Activated B cell treated with CpG ODN at 0.5 μM for 24 hours (primary cell): Measurements from ENCODE around the gene FMN1. TPM values are rescaled to one million over a fixed set of nuclear protein-coding genes. Genes with fewer than 3 reads are reported as not detected.

Experiments
- ATAC-seq: fragments of 200-7000 bp; cut with Tn5 transposase; one replicate; pipeline ENCODE4 v1.10.0; 2021; ENCODE audit warnings: low read depth, mild to moderate bottlenecking, moderate library complexity
- CTCF ChIA-PET: fragments of 350-600 bp; sonication (Branson Sonifier 250); formaldehyde crosslinking; loops from one replicate; lab custom pipeline; 2021; ENCODE audit warnings: antibody characterized with exemption; lab: Charles Lee
- POLR2A ChIA-PET: fragments of 350-600 bp; sonication (Branson Sonifier 250); formaldehyde crosslinking; loops from one replicate; lab custom pipeline; 2021; ENCODE audit warnings: antibody characterized with exemption; lab: Charles Lee
- DNase-seq: peaks from one replicate; pipeline ENCODE4 v3.0.0; 2022
- H3K27ac Mint-ChIP-seq: one replicate; pipeline ENCODE4 v1.8.0; 2020; ENCODE audit warnings: mixed read lengths
- H3K27me3 Mint-ChIP-seq: one replicate; pipeline ENCODE4 v1.8.0; 2021; ENCODE audit warnings: mixed read lengths
- H3K36me3 Mint-ChIP-seq: one replicate; pipeline ENCODE4 v1.8.0; 2021; ENCODE audit warnings: low read depth, mixed read lengths
- H3K4me1 Mint-ChIP-seq: one replicate; pipeline ENCODE4 v1.8.0; 2021; ENCODE audit warnings: mixed read lengths
- H3K4me3 Mint-ChIP-seq: one replicate; pipeline ENCODE4 v1.8.0; 2020; ENCODE audit warnings: mild to moderate bottlenecking, mixed read lengths
- H3K9me3 Mint-ChIP-seq: one replicate; pipeline ENCODE4 v1.8.0; 2020; ENCODE audit warnings: mixed read lengths
- CTCF ChIP-seq: fragments of 200-600 bp; IDR thresholded peaks from one replicate; pipeline ENCODE4 v1.8.0; 2022; ENCODE audit warnings: antibody characterized with exemption, mild to moderate bottlenecking
- intact Hi-C: fragments of 100-400 bp; cut with micrococcal nuclease; formaldehyde crosslinking; loops from one replicate; pipeline ENCODE4 v1.15.1; 2024
- total RNA-seq: library from RNA; stranded (reverse); gene quantifications from 2 replicates; pipeline ENCODE4 v1.2.3, GENCODE V29; 2022

FMN1 gene
- total RNA-seq, 1 donor from 2014 or later, result 0.80 TPM

- peaks cover 4% of the 10 kb centered on the region for H3K9me3 Mint-ChIP-seq
- CTCF ChIA-PET, result interaction anchor here (1.5 kb wide), 1 partner anchor 101 kb away, joined by 5 read pairs; no protein-coding TSS in a partner anchor
- DNase-seq (no peak), ATAC-seq (no peak)
- no peaks in the 10 kb centered on the region for H3K4me1 Mint-ChIP-seq
- intact Hi-C loops, result no loop called here
- H3K27ac Mint-ChIP-seq, result no peak overlapping the region
- POLR2A ChIA-PET, result no interaction called here
- peaks cover 4% of the 10 kb centered on the region for H3K27me3 Mint-ChIP-seq
- no peaks in the 10 kb centered on the region for H3K36me3 Mint-ChIP-seq
- H3K4me3 Mint-ChIP-seq, result no peak overlapping the region
- no peak for TF ChIP-seq CTCF
Observed at GRCh38 chr15:32944431-32944830, 250.1 kb downstream of the FMN1 start.

- Mint-ChIP-seq H3K27ac (no peak overlapping the region), H3K27me3 (peaks cover 10% of the 10 kb centered on the region), H3K36me3 (no peaks in the 10 kb centered on the region), H3K9me3 (no peaks in the 10 kb centered on the region), H3K4me1 (no peaks in the 10 kb centered on the region), H3K4me3 (no peak overlapping the region)
- ATAC-seq (no peak), DNase-seq (no peak)
- TF ChIP-seq CTCF, result no peak
- intact Hi-C loops, result no loop called here
- ChIA-PET CTCF (no interaction called here), POLR2A (no interaction called here)
Observed at GRCh38 chr15:32943711-32944110, 250.8 kb downstream of the FMN1 start.

- Mint-ChIP-seq H3K9me3 (no peaks in the 10 kb centered on the region), H3K36me3 (no peaks in the 10 kb centered on the region), H3K4me1 (no peaks in the 10 kb centered on the region), H3K4me3 (no peak overlapping the region), H3K27me3 (peaks cover 14% of the 10 kb centered on the region), H3K27ac (no peak overlapping the region)
- POLR2A ChIA-PET, result no interaction called here
- CTCF ChIA-PET, result interaction anchor here (1.4 kb wide), 1 partner anchor 13 kb away, joined by 3 read pairs; no protein-coding TSS in a partner anchor
- no peak for TF ChIP-seq CTCF
- intact Hi-C loops, result no loop called here
- no peak for ATAC-seq
- no peak for DNase-seq
Observed at GRCh38 chr15:32942401-32942841, 252.1 kb downstream of the FMN1 start.

GRCh38 chr15:32941823-32942222 is 252.7 kb downstream of the FMN1 start:
- POLR2A ChIA-PET, result no interaction called here
- CTCF ChIA-PET, result interaction anchor here (1.1 to 1.4 kb wide), 2 partner anchors 13 to 91 kb away, joined by 3 read pairs; no protein-coding TSS in a partner anchor
- H3K4me1 Mint-ChIP-seq, result no peaks in the 10 kb centered on the region

GRCh38 chr15:32936976-32937375 is 257.5 kb downstream of the FMN1 start:
- no peak for TF ChIP-seq CTCF
- Mint-ChIP-seq H3K27ac (no peak overlapping the region), H3K4me1 (peaks cover 2% of the 10 kb centered on the region), H3K36me3 (no peaks in the 10 kb centered on the region), H3K27me3 (peaks cover 25% of the 10 kb centered on the region), H3K4me3 (no peak overlapping the region), H3K9me3 (peaks cover 4% of the 10 kb centered on the region)
- ATAC-seq (no peak), DNase-seq (no peak)
- ChIA-PET CTCF (interaction anchor here (0.6 to 2.5 kb wide), 26 partner anchors 9 to 764 kb away, joined by 3 to 84 read pairs (median 5); no protein-coding TSS in a partner anchor), POLR2A (no interaction called here)
- intact Hi-C loops, result loop anchor here (5.0 kb wide), 3 partner anchors 40 to 275 kb away; no protein-coding TSS in a partner anchor

More at GRCh38 chr15:32941823-32942222, 252.7 kb downstream of the FMN1 start:
- intact Hi-C loops, result no loop called here
- ATAC-seq (no peak), DNase-seq (no peak)
- Mint-ChIP-seq H3K9me3 (no peaks in the 10 kb centered on the region), H3K27ac (no peak overlapping the region), H3K27me3 (peaks cover 14% of the 10 kb centered on the region), H3K4me3 (no peak overlapping the region), H3K36me3 (no peaks in the 10 kb centered on the region)
- TF ChIP-seq CTCF, result no peak
